ENCODE results near the gene CGNL1.

Gene CGNL1

DNA sequence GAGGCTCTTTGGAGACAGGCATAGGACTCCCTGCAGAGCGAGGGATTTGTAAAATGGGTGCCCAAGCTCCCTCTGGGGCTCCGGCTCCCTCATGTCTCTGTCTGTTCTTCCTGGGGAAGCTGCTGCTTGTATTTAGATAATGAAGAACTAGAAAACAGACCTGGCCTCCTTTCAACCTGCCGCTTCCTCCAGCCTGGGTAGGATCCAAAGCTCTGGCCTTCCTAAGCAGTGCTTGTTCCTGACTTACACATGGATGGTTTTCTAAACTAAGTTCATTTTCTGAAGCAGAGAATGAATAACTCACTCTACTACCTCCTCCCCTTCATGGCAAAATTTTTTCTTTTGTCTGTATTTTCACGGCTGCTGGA is 178.5 kb downstream of the CGNL1 start:
- TF ChIP-seq TAF1 (IDR thresholded peaks at IDR 0.05; ENCODE audit: low read depth) (no peak), TEAD4 (IDR thresholded peaks at IDR 0.05) (no peak), CREB1 (IDR thresholded peaks at IDR 0.05; ENCODE audit: low read depth) (no peak), TCF12 (IDR thresholded peaks at IDR 0.05; ENCODE audit: low read depth) (no peak), FOXM1 (IDR thresholded peaks at IDR 0.05; ENCODE audit: borderline replicate concordance, low read depth) (no peak), ZBTB7A (IDR thresholded peaks at IDR 0.05; ENCODE audit: low read depth) (no peak)
- TF ChIP-seq, protein P1, sequence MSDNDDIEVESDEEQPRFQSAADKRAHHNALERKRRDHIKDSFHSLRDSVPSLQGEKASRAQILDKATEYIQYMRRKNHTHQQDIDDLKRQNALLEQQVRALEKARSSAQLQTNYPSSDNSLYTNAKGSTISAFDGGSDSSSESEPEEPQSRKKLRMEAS (IDR thresholded peaks at IDR 0.05) = no peak

DNA sequence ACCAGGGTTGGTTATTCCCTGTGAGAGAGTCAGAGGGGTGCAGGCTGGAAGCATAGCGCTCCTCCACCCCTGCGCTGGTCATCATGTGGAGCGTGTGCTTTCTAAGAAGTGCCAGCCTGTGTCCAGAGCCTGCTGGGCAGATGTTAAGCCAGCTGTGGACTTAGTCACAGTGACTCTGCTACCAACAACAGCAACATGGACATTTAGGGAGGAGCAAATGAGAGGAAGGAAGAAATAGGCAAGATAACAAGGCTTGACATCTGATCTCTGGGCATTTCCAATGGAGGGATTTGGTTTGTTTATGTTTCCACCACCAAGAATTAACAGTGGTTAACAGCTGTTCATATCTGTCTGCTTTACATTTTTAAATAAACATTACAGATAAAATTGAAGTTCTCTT is 179.0 kb downstream of the CGNL1 start:
- TF ChIP-seq, protein P2, sequence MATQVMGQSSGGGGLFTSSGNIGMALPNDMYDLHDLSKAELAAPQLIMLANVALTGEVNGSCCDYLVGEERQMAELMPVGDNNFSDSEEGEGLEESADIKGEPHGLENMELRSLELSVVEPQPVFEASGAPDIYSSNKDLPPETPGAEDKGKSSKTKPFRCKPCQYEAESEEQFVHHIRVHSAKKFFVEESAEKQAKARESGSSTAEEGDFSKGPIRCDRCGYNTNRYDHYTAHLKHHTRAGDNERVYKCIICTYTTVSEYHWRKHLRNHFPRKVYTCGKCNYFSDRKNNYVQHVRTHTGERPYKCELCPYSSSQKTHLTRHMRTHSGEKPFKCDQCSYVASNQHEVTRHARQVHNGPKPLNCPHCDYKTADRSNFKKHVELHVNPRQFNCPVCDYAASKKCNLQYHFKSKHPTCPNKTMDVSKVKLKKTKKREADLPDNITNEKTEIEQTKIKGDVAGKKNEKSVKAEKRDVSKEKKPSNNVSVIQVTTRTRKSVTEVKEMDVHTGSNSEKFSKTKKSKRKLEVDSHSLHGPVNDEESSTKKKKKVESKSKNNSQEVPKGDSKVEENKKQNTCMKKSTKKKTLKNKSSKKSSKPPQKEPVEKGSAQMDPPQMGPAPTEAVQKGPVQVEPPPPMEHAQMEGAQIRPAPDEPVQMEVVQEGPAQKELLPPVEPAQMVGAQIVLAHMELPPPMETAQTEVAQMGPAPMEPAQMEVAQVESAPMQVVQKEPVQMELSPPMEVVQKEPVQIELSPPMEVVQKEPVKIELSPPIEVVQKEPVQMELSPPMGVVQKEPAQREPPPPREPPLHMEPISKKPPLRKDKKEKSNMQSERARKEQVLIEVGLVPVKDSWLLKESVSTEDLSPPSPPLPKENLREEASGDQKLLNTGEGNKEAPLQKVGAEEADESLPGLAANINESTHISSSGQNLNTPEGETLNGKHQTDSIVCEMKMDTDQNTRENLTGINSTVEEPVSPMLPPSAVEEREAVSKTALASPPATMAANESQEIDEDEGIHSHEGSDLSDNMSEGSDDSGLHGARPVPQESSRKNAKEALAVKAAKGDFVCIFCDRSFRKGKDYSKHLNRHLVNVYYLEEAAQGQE (IDR thresholded peaks at IDR 0.05; ENCODE audit: low read depth) = no peak
- TF ChIP-seq RAD21 (IDR thresholded peaks at IDR 0.05; ENCODE audit: low read depth) (no peak), TEAD4 (IDR thresholded peaks at IDR 0.05) (0 out of 2 replicates have a peak, but pooled peaks have one; percentile 4), NFIC (IDR thresholded peaks at IDR 0.05) (no peak)
- TF ChIP-seq, protein P3, sequence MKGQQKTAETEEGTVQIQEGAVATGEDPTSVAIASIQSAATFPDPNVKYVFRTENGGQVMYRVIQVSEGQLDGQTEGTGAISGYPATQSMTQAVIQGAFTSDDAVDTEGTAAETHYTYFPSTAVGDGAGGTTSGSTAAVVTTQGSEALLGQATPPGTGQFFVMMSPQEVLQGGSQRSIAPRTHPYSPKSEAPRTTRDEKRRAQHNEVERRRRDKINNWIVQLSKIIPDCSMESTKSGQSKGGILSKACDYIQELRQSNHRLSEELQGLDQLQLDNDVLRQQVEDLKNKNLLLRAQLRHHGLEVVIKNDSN (IDR thresholded peaks at IDR 0.05) = no peak

DNA sequence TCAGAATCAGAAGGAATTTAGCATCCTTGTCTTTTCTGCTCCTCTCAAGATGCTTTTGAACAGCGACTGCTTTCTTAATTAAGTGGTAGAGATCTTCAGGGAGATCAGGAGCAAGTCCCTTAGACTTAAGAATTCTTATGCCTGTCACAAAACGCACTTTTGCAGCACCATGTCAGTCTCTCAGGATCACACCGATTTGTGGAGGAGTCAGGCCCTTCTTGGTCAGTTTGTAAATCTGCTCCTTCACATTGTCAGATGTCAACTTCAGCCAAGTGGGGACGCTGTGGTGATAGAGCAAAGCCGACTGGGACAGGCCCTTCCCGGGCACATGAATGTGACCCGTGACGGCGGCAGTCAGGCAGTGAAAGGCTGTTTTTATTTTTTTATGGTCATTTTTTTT is 179.7 kb downstream of the CGNL1 start:
- TF ChIP-seq EP300 (IDR thresholded peaks at IDR 0.05; ENCODE audit: borderline replicate concordance) = no peak
- TF ChIP-seq, protein P1 (IDR thresholded peaks at IDR 0.05) = no peak
- TF ChIP-seq NFIC (IDR thresholded peaks at IDR 0.05) = no peak
- no peak for TF ChIP-seq EGR1 (IDR thresholded peaks at IDR 0.05)
- TF ChIP-seq FOXM1 (IDR thresholded peaks at IDR 0.05; ENCODE audit: borderline replicate concordance, low read depth) = no peak
- TF ChIP-seq CREB1 (IDR thresholded peaks at IDR 0.05; ENCODE audit: low read depth) = no peak
- no peak for TF ChIP-seq ZBTB7A (IDR thresholded peaks at IDR 0.05; ENCODE audit: low read depth)
- TF ChIP-seq CEBPB (IDR thresholded peaks at IDR 0.05) = no peak
- TF ChIP-seq, protein P2 (IDR thresholded peaks at IDR 0.05; ENCODE audit: low read depth) = no peak

DNA sequence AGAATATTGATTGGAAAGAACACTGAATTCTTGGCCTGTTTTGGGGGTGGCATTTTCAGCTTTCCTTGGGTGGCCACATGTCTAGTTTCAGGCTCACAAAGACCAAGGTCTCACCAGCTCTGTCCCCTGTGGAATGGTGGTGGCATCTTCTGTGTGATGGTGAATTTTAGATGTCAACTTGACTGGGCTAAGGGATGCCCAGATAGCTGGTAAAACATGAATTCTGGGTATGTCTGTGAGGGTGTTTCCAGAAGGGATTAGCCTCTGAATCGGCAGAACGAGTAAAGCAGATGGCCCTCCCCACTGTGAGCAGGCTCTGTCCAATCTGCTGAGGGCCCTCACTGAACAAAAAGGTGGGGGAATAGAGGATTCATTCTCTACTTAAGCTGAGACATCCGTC is 181.0 kb downstream of the CGNL1 start:
- TF ChIP-seq CREB1 (IDR thresholded peaks at IDR 0.05; ENCODE audit: low read depth) (no peak), NFIC (IDR thresholded peaks at IDR 0.05) (no peak), EP300 (IDR thresholded peaks at IDR 0.05; ENCODE audit: borderline replicate concordance) (no peak), TEAD4 (IDR thresholded peaks at IDR 0.05) (no peak), YY1 (IDR thresholded peaks at IDR 0.05; ENCODE audit: low read depth) (no peak), EGR1 (IDR thresholded peaks at IDR 0.05) (no peak), TCF12 (IDR thresholded peaks at IDR 0.05; ENCODE audit: low read depth) (no peak)
- TF ChIP-seq, protein P3 (IDR thresholded peaks at IDR 0.05) = no peak
- TF ChIP-seq, protein P1 (IDR thresholded peaks at IDR 0.05) = no peak
- TF ChIP-seq, protein P2 (IDR thresholded peaks at IDR 0.05; ENCODE audit: low read depth) = no peak

DNA sequence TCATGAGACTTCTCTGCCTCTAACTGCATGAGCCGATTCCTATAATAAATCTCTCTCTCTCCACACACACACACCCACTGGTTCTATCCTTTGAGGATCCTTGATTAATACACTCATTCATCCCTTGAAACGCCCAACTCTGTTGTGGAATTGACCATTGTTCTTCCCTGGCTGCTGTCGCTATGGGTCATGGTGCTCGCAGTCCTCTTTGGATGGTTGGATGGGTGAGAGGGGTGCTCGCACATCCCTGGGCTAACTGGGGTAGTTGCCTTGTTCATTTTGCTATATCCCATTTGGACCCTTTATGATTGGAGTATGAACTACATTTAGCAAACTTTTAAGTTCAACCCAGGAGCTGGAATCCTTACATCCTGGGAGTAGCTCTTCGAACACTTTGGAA is 181.5 kb downstream of the CGNL1 start:
- TF ChIP-seq ZBTB7A (IDR thresholded peaks at IDR 0.05; ENCODE audit: low read depth) (no peak), YY1 (IDR thresholded peaks at IDR 0.05; ENCODE audit: low read depth) (no peak), EP300 (IDR thresholded peaks at IDR 0.05; ENCODE audit: borderline replicate concordance) (no peak), TCF12 (IDR thresholded peaks at IDR 0.05; ENCODE audit: low read depth) (no peak)
- TF ChIP-seq, protein P1 (IDR thresholded peaks at IDR 0.05) = no peak
